Sigmoid colon (tissue), 7 donors: ENCODE results near the gene IGDCC3. TPM values are rescaled to one million over a fixed set of nuclear protein-coding genes. Genes with fewer than 3 reads are reported as not detected.

Experiments used
- DNase-seq: peaks from one replicate; pipeline ENCODE4 v3.0.0-alpha.2; 2019
- H3K27ac ChIP-seq, 4 donors: fragments of 200-600 bp; sonication (generic); one replicate each; pipeline ENCODE4 v1.5.1; 2016 to 2019; ENCODE audit warnings: mild to moderate bottlenecking in 1 of 4
- H3K27me3 ChIP-seq, 3 donors: fragments of 200-600 bp; sonication (generic); one replicate each; pipeline ENCODE4 v1.5.1; 2019; ENCODE audit warnings: mild to moderate bottlenecking in 1 of 3
- H3K36me3 ChIP-seq, 4 donors: fragments of 200-600 bp; sonication (generic); one replicate each; pipeline ENCODE4 v1.5.1; 2016 to 2019
- H3K4me1 ChIP-seq, 4 donors: fragments of 200-600 bp; sonication (generic); one replicate each; pipeline ENCODE4 v1.5.1; 2017 to 2019
- H3K4me3 ChIP-seq, 4 donors: fragments of 200-600 bp; sonication (generic); one replicate each; pipeline ENCODE4 v1.5.1; 2017 to 2019; ENCODE audit warnings: mild to moderate bottlenecking in 2 of 4, moderate library complexity in 1 of 4
- H3K9me3 ChIP-seq, 4 donors: fragments of 200-600 bp in 3 of 4; sonication (generic) in 3 of 4; one replicate each; pipeline versions ENCODE4 v1.5.1 to v1.6.1; 2013 to 2019
- CTCF ChIP-seq, 4 experiments: fragments of 450-650 bp in 3 of 4; fragments of 200-600 bp in 1 of 4; IDR thresholded peaks; one replicate each; pipeline ENCODE4 v1.5.1; 2016 to 2019; ENCODE audit warnings: antibody characterized with exemption in 4 of 4, mild to moderate bottlenecking in 3 of 4, moderate library complexity in 2 of 4
- EP300 ChIP-seq, 4 donors: sonication (generic); formaldehyde crosslinking; IDR thresholded peaks; one replicate each; pipeline ENCODE4 v1.6.1; 2017; ENCODE audit warnings: antibody characterized with exemption in 4 of 4
- POLR2A ChIP-seq, 2 donors: fragments of 450-650 bp; IDR thresholded peaks; one replicate each; pipeline ENCODE4 v1.6.1; 2016; ENCODE audit warnings: antibody characterized with exemption in 2 of 2, mild to moderate bottlenecking in 2 of 2, moderate library complexity in 2 of 2
- POLR2AphosphoS5 ChIP-seq, 4 donors: sonication (generic); formaldehyde crosslinking; IDR thresholded peaks; one replicate each; pipeline ENCODE4 v1.6.1; 2017; ENCODE audit warnings: antibody characterized with exemption in 4 of 4
- WGBS, 2 donors: extraction: QIAGEN DNeasy Blood & Tissue Kit; methylation state at CpG; one replicate each; pipeline ENCODE4 v1.1.7; 2013; 5-methylcytosine and 5-hydroxymethylcytosine counted together
- intact Hi-C: fragments of 100-400 bp; cut with DNase I; formaldehyde crosslinking; loops from one replicate; pipeline ENCODE4 v1.15.1; 2023
- polyA plus RNA-seq, 3 donors: library from polyadenylated mRNA; stranded (reverse); fragments of 200-250 nt; gene quantifications; one replicate each; pipeline ENCODE4 v1.2.3, GENCODE V29; 2013
- total RNA-seq, 4 donors: library from RNA; depleted of rRNA; stranded (reverse); fragments of >200 nt; gene quantifications; one replicate each; pipeline ENCODE4 v1.1.0, GENCODE V29; 2016
- donor health status: healthy with polysubstance abuse.
- donor health status: Bipolar disorder and iron deficiency.
- donor health status: healthy.

The IGDCC3 gene
- total and polyA plus RNA-seq, 7 donors: under 0.01 to 0.55 (median 0.12) TPM; not detected in 2

DNA sequence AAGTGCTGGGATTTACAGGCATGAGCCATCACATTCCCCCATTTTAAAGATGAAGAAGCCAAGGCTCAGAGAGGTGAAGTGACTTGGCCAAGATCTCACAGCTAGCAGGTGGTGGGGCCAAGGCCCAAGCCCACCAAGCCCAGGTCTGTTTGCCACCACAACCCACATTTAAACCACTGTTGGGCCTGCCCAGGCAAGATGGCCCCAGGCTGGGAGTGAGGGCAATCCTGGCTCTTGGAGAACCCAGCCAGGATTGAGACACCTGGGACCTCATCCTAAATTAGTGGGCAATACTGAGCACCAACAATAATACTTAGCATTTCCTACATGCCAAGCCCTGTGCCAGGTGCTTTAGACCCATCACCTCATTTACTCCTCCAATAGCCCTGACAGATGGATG is 6.9 kb downstream of the IGDCC3 start:
- DNase-seq: no peak
- intact Hi-C loops: no loop called here
- H3K27me3 ChIP-seq: peaks cover 0 to 38% (median 16%) of the 10 kb centered on the region in 3 donors
- TF ChIP-seq CTCF (IDR thresholded peaks at IDR 0.05): no peak
- no peak for TF ChIP-seq POLR2A (IDR thresholded peaks at IDR 0.05)
- no peak for TF ChIP-seq POLR2AphosphoS5 (IDR thresholded peaks at IDR 0.05)
- TF ChIP-seq EP300 (IDR thresholded peaks at IDR 0.05): no peak
- H3K27ac ChIP-seq: no peak overlapping the region
- H3K4me1 ChIP-seq: peaks cover 0 to 12% (median 2%) of the 10 kb centered on the region in 4 donors
- H3K9me3 ChIP-seq: no peaks in the 10 kb centered on the region
- H3K4me3 ChIP-seq: no peak overlapping the region
- no peaks in the 10 kb centered on the region for H3K36me3 ChIP-seq

- DNase-seq: no peak
- intact Hi-C loops: no loop called here
- no peaks in the 10 kb centered on the region for H3K36me3 ChIP-seq
- peaks cover 0 to 12% (median 2%) of the 10 kb centered on the region in 4 donors for H3K4me1 ChIP-seq
- 95 to 99% methylated on average over 3 of the region's 3 CpGs for WGBS, 2 donors
- H3K27ac ChIP-seq: no peak overlapping the region
- TF ChIP-seq POLR2AphosphoS5 (IDR thresholded peaks at IDR 0.05): no peak
- TF ChIP-seq POLR2A (IDR thresholded peaks at IDR 0.05): no peak
- TF ChIP-seq CTCF (IDR thresholded peaks at IDR 0.05): no peak
- no peak for TF ChIP-seq EP300 (IDR thresholded peaks at IDR 0.05)
- no peaks in the 10 kb centered on the region for H3K9me3 ChIP-seq
- H3K27me3 ChIP-seq: peaks cover 0 to 25% (median 4%) of the 10 kb centered on the region in 3 donors
- no peak overlapping the region for H3K4me3 ChIP-seq
Observed at GRCh38 chr15:65369651-65370050, 8.2 kb downstream of the IGDCC3 start.

GRCh38 chr15:65369212-65369547 is 8.6 kb downstream of the IGDCC3 start:
- peaks cover 0 to 12% (median 2%) of the 10 kb centered on the region in 4 donors for H3K4me1 ChIP-seq
- no peak overlapping the region for H3K4me3 ChIP-seq
- H3K27ac ChIP-seq: no peak overlapping the region
- intact Hi-C loops: no loop called here
- H3K9me3 ChIP-seq: no peaks in the 10 kb centered on the region
- 83 to 87% methylated on average over 3 of the region's 3 CpGs for WGBS, 2 donors
- peaks cover 0 to 21% (median 3%) of the 10 kb centered on the region in 3 donors for H3K27me3 ChIP-seq
- no peak for DNase-seq
- no peak for TF ChIP-seq CTCF (IDR thresholded peaks at IDR 0.05)
- TF ChIP-seq POLR2AphosphoS5 (IDR thresholded peaks at IDR 0.05): no peak
- TF ChIP-seq POLR2A (IDR thresholded peaks at IDR 0.05): no peak
- no peak for TF ChIP-seq EP300 (IDR thresholded peaks at IDR 0.05)
- H3K36me3 ChIP-seq: no peaks in the 10 kb centered on the region

DNA sequence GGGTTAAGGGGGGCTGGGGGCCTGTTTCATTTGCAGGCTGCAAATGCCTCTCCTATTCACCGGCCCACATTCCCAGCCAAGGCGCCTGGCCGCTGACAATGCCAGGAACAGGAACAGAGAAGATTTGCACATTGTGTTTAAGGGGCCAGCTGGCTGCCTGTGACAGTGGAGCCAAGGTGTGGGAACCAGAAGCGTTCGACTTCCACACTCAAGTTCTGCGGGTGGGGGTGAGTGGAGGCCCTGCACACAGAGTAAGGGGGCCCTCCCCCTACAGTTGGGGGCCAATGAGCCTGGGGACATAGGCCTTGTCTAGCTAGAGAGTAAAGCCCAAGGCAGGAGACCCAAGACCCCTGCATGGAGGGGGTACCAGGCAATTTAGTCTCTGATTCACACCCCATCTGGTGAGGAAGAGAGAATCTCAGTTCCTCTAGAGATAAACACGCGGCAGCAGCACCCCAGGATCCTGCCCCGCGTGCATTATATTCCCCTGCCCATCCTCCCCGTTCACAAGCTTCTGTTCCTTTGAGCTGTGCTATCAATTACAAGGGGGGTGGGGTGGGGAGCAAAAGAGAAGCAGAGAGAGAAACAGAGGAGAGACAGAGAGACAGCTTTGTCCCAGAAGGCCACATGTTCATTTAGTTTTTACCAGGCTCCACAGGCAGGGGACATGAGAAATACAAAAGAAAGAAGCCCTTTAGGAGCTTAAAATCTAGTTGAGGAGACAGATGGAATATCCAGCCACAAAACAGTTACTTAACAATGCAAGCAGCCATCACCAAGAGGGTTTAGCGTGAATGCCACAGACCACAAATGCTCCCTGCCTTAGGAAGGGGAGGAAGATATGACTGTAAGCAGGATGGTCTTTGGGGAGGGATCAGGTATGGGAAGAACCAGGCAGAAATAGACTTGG is 9.2 kb downstream of the IGDCC3 start:
- Histone ChIP-seq H3K36me3 (no peaks in the 10 kb centered on the region), H3K9me3 (no peaks in the 10 kb centered on the region), H3K4me3 (no peak overlapping the region), H3K4me1 (peaks cover 0 to 12% (median 2%) of the 10 kb centered on the region in 4 donors), H3K27me3 (peaks cover 0 to 14% (median 0%) of the 10 kb centered on the region in 3 donors), H3K27ac (no peak overlapping the region)
- TF ChIP-seq CTCF (IDR thresholded peaks at IDR 0.05): no peak
- no peak for TF ChIP-seq POLR2A (IDR thresholded peaks at IDR 0.05)
- no peak for TF ChIP-seq EP300 (IDR thresholded peaks at IDR 0.05)
- no peak for TF ChIP-seq POLR2AphosphoS5 (IDR thresholded peaks at IDR 0.05)
- intact Hi-C loops: no loop called here
- 79 to 87% methylated on average over 12 of the region's 12 CpGs for WGBS, 2 donors
- no peak for DNase-seq
